ENCODE data around the gene TTC28.

The TTC28 gene

DNA sequence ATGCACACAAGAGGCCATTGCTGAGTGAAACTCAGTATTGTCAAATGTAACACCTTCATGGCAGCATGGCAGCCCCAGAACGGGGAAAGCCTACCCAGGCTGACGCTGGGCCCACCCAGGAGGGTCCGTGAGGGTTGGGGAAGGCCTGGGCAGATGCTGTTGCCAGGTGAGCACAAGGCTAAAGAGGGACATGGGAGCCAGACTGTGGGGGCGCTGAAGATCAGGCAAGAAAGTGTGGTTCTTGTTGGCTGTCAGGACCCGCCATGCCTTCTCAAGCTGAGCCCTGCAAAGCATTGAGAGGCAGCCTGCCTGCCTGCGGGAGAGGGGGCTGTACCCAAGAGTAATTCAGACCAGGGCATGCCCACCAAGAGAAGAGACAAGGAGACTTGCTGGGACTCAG is 675.6 kb downstream of the TTC28 start:
- Mint-ChIP-seq H3K36me3 (ENCODE audit: low read depth) (peaks cover 8% of the 10 kb centered on the region), H3K4me1 (no peaks in the 10 kb centered on the region), H3K27me3 (ENCODE audit: low read depth, poor library complexity) (no peaks in the 10 kb centered on the region), H3K9me3 (no peaks in the 10 kb centered on the region), H3K27ac (no peak overlapping the region), H3K4me3 (no peak overlapping the region)
- DNase-seq, result no peak
- TF ChIP-seq, protein P1, sequence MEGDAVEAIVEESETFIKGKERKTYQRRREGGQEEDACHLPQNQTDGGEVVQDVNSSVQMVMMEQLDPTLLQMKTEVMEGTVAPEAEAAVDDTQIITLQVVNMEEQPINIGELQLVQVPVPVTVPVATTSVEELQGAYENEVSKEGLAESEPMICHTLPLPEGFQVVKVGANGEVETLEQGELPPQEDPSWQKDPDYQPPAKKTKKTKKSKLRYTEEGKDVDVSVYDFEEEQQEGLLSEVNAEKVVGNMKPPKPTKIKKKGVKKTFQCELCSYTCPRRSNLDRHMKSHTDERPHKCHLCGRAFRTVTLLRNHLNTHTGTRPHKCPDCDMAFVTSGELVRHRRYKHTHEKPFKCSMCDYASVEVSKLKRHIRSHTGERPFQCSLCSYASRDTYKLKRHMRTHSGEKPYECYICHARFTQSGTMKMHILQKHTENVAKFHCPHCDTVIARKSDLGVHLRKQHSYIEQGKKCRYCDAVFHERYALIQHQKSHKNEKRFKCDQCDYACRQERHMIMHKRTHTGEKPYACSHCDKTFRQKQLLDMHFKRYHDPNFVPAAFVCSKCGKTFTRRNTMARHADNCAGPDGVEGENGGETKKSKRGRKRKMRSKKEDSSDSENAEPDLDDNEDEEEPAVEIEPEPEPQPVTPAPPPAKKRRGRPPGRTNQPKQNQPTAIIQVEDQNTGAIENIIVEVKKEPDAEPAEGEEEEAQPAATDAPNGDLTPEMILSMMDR (IDR thresholded peaks at IDR 0.05), result no peak

DNA sequence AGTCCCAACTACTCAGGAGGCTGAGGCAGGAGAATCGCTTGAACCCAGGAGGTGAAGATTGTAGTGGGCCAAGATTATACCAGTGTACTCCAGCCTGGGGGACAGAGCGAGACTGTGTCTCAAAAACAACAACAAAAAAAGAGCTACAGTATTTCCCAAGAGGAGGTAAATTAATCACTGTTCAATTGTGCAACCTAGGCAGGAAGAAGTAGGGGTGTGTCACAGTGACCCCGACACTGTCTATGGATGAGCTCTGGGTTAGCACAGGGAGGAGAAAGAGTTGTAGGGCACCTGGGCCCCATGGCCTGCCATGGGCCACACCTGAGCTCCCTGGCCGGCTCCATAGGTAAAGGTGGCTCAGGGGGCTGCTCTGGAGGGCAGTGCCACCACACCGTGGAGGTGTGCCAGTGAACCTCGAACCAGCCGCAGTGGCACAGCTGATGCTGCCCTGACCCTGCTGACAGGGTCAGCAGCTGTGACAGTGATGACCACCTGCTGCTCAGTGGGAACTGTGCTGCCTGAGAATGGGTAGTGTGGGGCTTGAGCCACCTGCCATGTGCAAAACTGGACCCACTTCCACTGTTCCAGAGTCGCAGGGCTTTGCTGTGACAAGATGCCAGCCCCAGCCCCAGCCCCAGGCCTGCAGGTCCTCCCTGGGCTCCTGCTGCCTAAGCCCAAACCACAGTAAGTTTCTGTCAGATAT is 676.6 kb downstream of the TTC28 start:
- no peaks in the 10 kb centered on the region for H3K4me1 Mint-ChIP-seq
- H3K36me3 Mint-ChIP-seq (ENCODE audit: low read depth), result peaks cover 8% of the 10 kb centered on the region
- no peak overlapping the region for H3K4me3 Mint-ChIP-seq
- DNase-seq, result no peak
- H3K9me3 Mint-ChIP-seq, result no peaks in the 10 kb centered on the region
- peak overlapping the region; percentile 14 for H3K27ac Mint-ChIP-seq
- H3K27me3 Mint-ChIP-seq (ENCODE audit: low read depth, poor library complexity), result no peaks in the 10 kb centered on the region
- TF ChIP-seq, protein P1 (IDR thresholded peaks at IDR 0.05), result no peak

DNA sequence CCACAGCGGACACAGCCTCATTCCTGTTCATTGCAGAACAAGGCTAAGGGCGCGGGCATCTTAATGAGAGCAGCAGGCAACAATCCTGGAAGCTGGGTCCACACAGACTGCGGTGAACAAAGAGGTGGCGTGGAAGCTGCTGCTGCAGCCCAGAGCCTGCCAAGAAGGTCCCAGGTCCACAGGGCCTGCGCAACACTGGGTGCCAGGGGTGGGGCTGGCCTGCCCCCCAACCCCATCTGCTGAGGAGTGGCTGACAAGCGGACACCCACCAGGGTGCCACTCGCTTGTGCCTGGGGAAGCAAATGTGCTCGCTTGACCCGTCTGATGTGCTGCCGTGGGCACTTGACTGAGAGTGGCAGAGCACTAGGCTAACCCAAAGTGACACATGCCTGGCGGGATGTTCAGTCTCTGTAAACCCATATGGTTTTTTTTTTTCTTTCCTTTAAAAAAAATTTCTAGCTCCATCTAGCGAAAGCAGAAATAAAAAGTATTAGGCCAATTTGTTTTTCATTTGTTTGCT is 677.4 kb downstream of the TTC28 start:
- H3K27ac Mint-ChIP-seq, result no peak overlapping the region
- H3K27me3 Mint-ChIP-seq (ENCODE audit: low read depth, poor library complexity), result no peaks in the 10 kb centered on the region
- no peaks in the 10 kb centered on the region for H3K4me1 Mint-ChIP-seq
- peaks cover 8% of the 10 kb centered on the region for H3K36me3 Mint-ChIP-seq (ENCODE audit: low read depth)
- TF ChIP-seq, protein P1 (IDR thresholded peaks at IDR 0.05), result no peak
- H3K4me3 Mint-ChIP-seq, result no peak overlapping the region
- no peak for DNase-seq
- H3K9me3 Mint-ChIP-seq, result no peaks in the 10 kb centered on the region

DNA sequence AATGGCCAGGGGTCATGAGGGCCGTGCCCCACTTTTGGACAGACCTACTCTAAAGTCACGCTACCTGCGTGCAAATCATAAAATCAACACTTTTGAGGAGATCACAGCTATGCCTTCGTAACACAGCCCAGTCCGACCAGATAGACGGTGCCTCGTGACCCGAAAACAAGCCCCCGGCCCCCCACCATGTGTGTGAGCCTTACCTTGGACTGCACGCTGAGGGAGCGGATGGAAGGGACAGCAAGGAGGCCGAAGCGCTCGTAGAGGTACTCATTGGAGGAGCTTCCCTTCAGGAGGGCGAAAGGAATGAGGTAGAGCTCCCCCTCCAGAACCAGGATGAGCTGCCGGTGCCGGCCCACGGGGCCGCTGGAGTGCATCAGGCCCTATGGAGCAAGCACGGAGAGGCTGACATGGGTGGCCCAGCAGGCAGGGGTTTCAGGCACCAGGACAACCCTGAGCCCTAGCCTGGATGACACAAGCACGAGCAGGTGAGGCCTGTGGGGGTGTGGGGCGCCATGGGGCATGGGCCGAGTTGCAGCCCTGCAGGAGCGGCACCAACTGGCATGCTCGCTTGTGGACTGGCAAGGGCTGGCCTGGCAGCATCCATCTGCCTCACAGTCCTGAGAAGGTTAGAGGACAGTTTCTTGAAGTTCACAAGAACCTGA is 678.3 kb downstream of the TTC28 start:
- Mint-ChIP-seq H3K9me3 (no peaks in the 10 kb centered on the region), H3K4me1 (no peaks in the 10 kb centered on the region), H3K27me3 (ENCODE audit: low read depth, poor library complexity) (no peaks in the 10 kb centered on the region), H3K36me3 (ENCODE audit: low read depth) (peaks cover 8% of the 10 kb centered on the region), H3K4me3 (no peak overlapping the region), H3K27ac (peak overlapping the region; percentile 36)
- no peak for DNase-seq
- TF ChIP-seq, protein P1 (IDR thresholded peaks at IDR 0.05), result no peak

DNA sequence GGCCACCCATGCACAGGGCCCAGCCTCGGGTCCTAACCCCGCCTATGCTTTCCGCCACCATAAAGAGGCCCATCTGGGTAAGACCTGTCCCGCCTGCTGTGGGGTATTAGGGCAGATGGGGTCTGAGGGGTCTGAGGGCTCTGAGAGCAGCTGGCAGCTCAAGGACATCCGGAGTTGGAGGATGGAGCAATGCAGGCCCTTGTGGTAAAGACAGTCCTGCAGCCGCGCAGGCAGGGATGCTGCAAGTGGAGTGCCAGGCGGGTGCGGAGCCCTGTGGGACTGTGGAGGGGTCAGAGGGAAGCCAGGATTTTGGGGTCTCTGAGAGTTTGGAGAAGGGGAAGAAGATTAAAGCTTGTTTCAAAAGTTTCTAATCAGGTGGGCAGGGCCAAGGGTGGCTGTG is 679.3 kb downstream of the TTC28 start:
- TF ChIP-seq, protein P1 (IDR thresholded peaks at IDR 0.05), result no peak
- no peak overlapping the region for H3K4me3 Mint-ChIP-seq
- no peaks in the 10 kb centered on the region for H3K9me3 Mint-ChIP-seq
- no peaks in the 10 kb centered on the region for H3K27me3 Mint-ChIP-seq (ENCODE audit: low read depth, poor library complexity)
- H3K36me3 Mint-ChIP-seq (ENCODE audit: low read depth), result peaks cover 15% of the 10 kb centered on the region
- H3K4me1 Mint-ChIP-seq, result no peaks in the 10 kb centered on the region
- no peak for DNase-seq
- no peak overlapping the region for H3K27ac Mint-ChIP-seq
